DND-41 (cell line): ENCODE results near the gene CALML3.

Source experiments
- EZH2 ChIP-seq: IDR thresholded peaks from 3 replicates; pipeline ENCODE4 v1.6.1; 2012; ENCODE audit warnings: borderline replicate concordance, low read depth, mild to moderate bottlenecking, moderate library complexity, low read length, inconsistent platforms; ENCODE audit not compliant: severe bottlenecking
- TF ChIP-seq, protein P1 (sequence below): IDR thresholded peaks from 2 replicates; pipeline ENCODE4 v1.5.1; 2012; ENCODE audit warnings: borderline replicate concordance, low read length, moderate library complexity, mild to moderate bottlenecking; ENCODE audit not compliant: poor library complexity, severe bottlenecking; ENCODE audit errors: extremely low read depth

DNA sequence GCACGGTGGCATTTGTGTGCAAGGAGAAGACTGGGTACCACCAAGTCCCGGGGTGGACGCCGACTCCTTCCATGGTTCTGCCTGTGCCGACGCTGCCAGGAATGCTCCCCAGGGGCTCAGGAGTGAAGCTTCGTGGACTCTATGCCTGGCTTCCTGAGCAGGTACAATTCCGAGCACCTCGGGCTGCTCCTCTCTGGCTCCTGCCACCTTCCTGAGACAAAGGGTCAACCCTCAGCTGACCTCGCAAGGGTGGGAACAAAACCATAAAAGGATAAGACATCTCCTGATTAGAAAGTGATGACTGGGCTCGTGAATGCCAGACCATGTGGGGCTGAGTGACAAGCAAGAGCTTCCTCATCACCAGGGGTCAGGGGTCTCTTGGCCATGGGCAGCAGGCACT lies 31.8 kb downstream of the CALML3 start:
- TF ChIP-seq, protein P1, sequence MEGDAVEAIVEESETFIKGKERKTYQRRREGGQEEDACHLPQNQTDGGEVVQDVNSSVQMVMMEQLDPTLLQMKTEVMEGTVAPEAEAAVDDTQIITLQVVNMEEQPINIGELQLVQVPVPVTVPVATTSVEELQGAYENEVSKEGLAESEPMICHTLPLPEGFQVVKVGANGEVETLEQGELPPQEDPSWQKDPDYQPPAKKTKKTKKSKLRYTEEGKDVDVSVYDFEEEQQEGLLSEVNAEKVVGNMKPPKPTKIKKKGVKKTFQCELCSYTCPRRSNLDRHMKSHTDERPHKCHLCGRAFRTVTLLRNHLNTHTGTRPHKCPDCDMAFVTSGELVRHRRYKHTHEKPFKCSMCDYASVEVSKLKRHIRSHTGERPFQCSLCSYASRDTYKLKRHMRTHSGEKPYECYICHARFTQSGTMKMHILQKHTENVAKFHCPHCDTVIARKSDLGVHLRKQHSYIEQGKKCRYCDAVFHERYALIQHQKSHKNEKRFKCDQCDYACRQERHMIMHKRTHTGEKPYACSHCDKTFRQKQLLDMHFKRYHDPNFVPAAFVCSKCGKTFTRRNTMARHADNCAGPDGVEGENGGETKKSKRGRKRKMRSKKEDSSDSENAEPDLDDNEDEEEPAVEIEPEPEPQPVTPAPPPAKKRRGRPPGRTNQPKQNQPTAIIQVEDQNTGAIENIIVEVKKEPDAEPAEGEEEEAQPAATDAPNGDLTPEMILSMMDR = no peak
- no peak for TF ChIP-seq EZH2
